H1 (cell line): ENCODE measurements around the gene KEL. TPM values are rescaled to one million over a fixed set of nuclear protein-coding genes. Genes with fewer than 3 reads are reported as not detected.

ENCODE experiments used
- CHD1 ChIP-seq: IDR thresholded peaks from 2 replicates; pipeline ENCODE4 v1.6.1; 2012; ENCODE audit warnings: low read depth, low read length, improper control_type of control experiment
- PHF8 ChIP-seq: fragments of 200-600 bp; sonication (generic); conservative IDR thresholded peaks from 2 replicates; pipeline ENCODE4 v1.7.1; 2012; ENCODE audit warnings: low read depth, mild to moderate bottlenecking, inconsistent platforms, low read length, moderate library complexity
- RFX5 ChIP-seq: IDR thresholded peaks from 2 replicates; pipeline ENCODE4 v1.6.1; 2011; ENCODE audit warnings: low read depth, low read length, improper control_type of control experiment, borderline replicate concordance
- SIRT6 ChIP-seq: IDR thresholded peaks from one replicate; pipeline ENCODE4 v1.7.1; 2012; ENCODE audit warnings: low read length, inconsistent platforms
- SIX5 ChIP-seq: IDR thresholded peaks from 2 replicates; pipeline ENCODE4 v1.6.1; 2011; ENCODE audit warnings: mild to moderate bottlenecking, low read depth, low read length
- TBP ChIP-seq: IDR thresholded peaks from 2 replicates; pipeline ENCODE4 v1.6.1; 2011; ENCODE audit warnings: low read depth, low read length, improper control_type of control experiment
- TEAD4 ChIP-seq: IDR thresholded peaks from 2 replicates; pipeline ENCODE4 v1.6.1; 2012; ENCODE audit warnings: low read depth, low read length, inconsistent platforms, mixed read lengths
- polyA plus RNA-seq, 7 experiments: library from polyadenylated mRNA; depleted of rRNA in 3 of 7; stranded (reverse) in 5 of 7; unstranded in 2 of 7; fragments of >200 nt in 5 of 7; fragments of 200-250 nt in 2 of 7; gene quantifications; 1 replicate in 5 of 7; 2 replicates in 1 of 7; 4 replicates in 1 of 7; pipeline versions ENCODE4 v1.2.1 to v1.2.3, GENCODE V29; 2011 to 2013; ENCODE audit warnings: missing spikeins in 2 of 7, mixed read lengths in 2 of 7
- total RNA-seq: library from RNA; stranded (reverse); fragmentation: NEBNext Ultra II Directional; extraction: Animal tissue kit (Norgen Biotek cat#: 25700); gene quantifications from 2 replicates; pipeline ENCODE4 v1.2.1, GENCODE V29; 2021
- TF ChIP-seq, protein P1 (sequence below): fragments of 300-600 bp; sonication (generic); IDR thresholded peaks from 2 replicates; pipeline ENCODE4 v1.7.1; 2012; ENCODE audit warnings: low read length, moderate library complexity, mild to moderate bottlenecking, inconsistent platforms; ENCODE audit not compliant: insufficient replicate concordance
- TF ChIP-seq, protein P2 (sequence below): IDR thresholded peaks from 2 replicates; pipeline ENCODE4 v1.6.1; 2011; ENCODE audit warnings: low read depth, mild to moderate bottlenecking, low read length; ENCODE audit not compliant: insufficient read depth

KEL gene
- total and polyA plus RNA-seq, 2 of the 8 experiments (the other 6 are each of a cell fraction or from before 2014, with no cell fraction given) = 1.8 to 1.9 TPM

DNA sequence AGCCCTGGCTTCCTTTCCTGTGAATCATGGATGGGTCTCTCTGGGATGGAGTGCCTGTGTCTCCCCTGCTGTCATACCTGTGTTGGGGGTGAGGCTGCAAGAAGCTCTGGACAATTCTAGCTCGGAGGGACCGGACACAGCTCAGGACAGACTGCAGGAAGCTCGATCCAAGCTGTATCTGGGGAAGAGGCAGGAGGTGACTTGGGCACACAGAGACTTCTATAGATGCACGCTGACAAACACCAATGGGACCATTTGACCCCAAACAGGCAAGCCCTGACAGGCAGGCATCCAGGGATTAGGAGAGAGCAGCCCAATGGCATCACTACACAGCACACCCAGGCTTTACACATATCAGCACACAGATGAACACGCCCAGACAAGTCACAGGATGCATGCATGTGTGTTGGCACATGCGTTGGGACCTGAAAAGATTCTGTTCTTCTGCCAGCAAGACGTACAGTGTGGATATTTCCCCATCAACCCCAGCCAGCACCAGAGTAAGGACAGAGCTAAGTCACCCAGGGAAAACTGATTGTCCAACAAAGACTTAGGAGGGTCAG lies 18.4 kb downstream of the KEL start (continued):
- TF ChIP-seq, protein P1, sequence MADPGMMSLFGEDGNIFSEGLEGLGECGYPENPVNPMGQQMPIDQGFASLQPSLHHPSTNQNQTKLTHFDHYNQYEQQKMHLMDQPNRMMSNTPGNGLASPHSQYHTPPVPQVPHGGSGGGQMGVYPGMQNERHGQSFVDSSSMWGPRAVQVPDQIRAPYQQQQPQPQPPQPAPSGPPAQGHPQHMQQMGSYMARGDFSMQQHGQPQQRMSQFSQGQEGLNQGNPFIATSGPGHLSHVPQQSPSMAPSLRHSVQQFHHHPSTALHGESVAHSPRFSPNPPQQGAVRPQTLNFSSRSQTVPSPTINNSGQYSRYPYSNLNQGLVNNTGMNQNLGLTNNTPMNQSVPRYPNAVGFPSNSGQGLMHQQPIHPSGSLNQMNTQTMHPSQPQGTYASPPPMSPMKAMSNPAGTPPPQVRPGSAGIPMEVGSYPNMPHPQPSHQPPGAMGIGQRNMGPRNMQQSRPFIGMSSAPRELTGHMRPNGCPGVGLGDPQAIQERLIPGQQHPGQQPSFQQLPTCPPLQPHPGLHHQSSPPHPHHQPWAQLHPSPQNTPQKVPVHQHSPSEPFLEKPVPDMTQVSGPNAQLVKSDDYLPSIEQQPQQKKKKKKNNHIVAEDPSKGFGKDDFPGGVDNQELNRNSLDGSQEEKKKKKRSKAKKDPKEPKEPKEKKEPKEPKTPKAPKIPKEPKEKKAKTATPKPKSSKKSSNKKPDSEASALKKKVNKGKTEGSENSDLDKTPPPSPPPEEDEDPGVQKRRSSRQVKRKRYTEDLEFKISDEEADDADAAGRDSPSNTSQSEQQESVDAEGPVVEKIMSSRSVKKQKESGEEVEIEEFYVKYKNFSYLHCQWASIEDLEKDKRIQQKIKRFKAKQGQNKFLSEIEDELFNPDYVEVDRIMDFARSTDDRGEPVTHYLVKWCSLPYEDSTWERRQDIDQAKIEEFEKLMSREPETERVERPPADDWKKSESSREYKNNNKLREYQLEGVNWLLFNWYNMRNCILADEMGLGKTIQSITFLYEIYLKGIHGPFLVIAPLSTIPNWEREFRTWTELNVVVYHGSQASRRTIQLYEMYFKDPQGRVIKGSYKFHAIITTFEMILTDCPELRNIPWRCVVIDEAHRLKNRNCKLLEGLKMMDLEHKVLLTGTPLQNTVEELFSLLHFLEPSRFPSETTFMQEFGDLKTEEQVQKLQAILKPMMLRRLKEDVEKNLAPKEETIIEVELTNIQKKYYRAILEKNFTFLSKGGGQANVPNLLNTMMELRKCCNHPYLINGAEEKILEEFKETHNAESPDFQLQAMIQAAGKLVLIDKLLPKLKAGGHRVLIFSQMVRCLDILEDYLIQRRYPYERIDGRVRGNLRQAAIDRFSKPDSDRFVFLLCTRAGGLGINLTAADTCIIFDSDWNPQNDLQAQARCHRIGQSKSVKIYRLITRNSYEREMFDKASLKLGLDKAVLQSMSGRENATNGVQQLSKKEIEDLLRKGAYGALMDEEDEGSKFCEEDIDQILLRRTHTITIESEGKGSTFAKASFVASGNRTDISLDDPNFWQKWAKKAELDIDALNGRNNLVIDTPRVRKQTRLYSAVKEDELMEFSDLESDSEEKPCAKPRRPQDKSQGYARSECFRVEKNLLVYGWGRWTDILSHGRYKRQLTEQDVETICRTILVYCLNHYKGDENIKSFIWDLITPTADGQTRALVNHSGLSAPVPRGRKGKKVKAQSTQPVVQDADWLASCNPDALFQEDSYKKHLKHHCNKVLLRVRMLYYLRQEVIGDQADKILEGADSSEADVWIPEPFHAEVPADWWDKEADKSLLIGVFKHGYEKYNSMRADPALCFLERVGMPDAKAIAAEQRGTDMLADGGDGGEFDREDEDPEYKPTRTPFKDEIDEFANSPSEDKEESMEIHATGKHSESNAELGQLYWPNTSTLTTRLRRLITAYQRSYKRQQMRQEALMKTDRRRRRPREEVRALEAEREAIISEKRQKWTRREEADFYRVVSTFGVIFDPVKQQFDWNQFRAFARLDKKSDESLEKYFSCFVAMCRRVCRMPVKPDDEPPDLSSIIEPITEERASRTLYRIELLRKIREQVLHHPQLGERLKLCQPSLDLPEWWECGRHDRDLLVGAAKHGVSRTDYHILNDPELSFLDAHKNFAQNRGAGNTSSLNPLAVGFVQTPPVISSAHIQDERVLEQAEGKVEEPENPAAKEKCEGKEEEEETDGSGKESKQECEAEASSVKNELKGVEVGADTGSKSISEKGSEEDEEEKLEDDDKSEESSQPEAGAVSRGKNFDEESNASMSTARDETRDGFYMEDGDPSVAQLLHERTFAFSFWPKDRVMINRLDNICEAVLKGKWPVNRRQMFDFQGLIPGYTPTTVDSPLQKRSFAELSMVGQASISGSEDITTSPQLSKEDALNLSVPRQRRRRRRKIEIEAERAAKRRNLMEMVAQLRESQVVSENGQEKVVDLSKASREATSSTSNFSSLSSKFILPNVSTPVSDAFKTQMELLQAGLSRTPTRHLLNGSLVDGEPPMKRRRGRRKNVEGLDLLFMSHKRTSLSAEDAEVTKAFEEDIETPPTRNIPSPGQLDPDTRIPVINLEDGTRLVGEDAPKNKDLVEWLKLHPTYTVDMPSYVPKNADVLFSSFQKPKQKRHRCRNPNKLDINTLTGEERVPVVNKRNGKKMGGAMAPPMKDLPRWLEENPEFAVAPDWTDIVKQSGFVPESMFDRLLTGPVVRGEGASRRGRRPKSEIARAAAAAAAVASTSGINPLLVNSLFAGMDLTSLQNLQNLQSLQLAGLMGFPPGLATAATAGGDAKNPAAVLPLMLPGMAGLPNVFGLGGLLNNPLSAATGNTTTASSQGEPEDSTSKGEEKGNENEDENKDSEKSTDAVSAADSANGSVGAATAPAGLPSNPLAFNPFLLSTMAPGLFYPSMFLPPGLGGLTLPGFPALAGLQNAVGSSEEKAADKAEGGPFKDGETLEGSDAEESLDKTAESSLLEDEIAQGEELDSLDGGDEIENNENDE = no peak
- TF ChIP-seq SIX5 (no peak), CHD1 (no peak), TBP (no peak), TEAD4 (no peak), RFX5 (no peak), PHF8 (no peak), SIRT6 (no peak)
- TF ChIP-seq, protein P2, sequence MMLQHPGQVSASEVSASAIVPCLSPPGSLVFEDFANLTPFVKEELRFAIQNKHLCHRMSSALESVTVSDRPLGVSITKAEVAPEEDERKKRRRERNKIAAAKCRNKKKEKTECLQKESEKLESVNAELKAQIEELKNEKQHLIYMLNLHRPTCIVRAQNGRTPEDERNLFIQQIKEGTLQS = no peak
